Caco-2 (cell line): ENCODE data around the gene OR13J1. TPM values are rescaled to one million over a fixed set of nuclear protein-coding genes. Genes with fewer than 3 reads are reported as not detected.

ENCODE experiments used
- BruUV-seq: library from RNA; stranded (reverse); fragments of 400-500 nt; replicated peaks from 2 replicates; lab custom pipeline; 2021; lab: Mats Ljungman, UMichigan
- CTCF ChIA-PET: fragments of 300-600 bp; sonication (Branson Sonifier 250); formaldehyde crosslinking; loops from one replicate; lab custom pipeline; 2022; ENCODE audit warnings: antibody characterized with exemption; lab: Charles Lee
- POLR2A ChIA-PET: fragments of 300-600 bp; sonication (Branson Sonifier 250); formaldehyde crosslinking; loops from one replicate; lab custom pipeline; 2022; ENCODE audit warnings: antibody characterized with exemption; lab: Charles Lee
- DNase-seq, 2 experiments: peaks; one replicate each; pipeline versions ENCODE4 v3.0.0 to v3.0.0-alpha.2; 2020 to 2022
- H3K27me3 ChIP-seq: replicated peaks from 2 replicates; pipeline ENCODE4 v1.6.0; 2011; ENCODE audit warnings: low read length; ENCODE audit not compliant: control insufficient read depth, insufficient read depth
- H3K36me3 ChIP-seq: 2 replicates; pipeline ENCODE4 v1.5.1; 2011; ENCODE audit warnings: low read length; ENCODE audit not compliant: control insufficient read depth, insufficient read depth
- H3K4me1 ChIP-seq: fragments of 250-450 bp; sonication (Bioruptor Pico); 2 replicates; pipeline ENCODE4 v1.5.1; 2020; ENCODE audit warnings: mild to moderate bottlenecking
- H3K4me3 ChIP-seq: 2 replicates; pipeline ENCODE4 v1.5.1; 2011; ENCODE audit warnings: low read depth, mild to moderate bottlenecking, control low read depth, low read length
- H3K9me3 ChIP-seq: fragments of 250-450 bp; sonication (Bioruptor Pico); 2 replicates; pipeline ENCODE4 v1.5.1; 2020; ENCODE audit warnings: mild to moderate bottlenecking, moderate library complexity
- H3K27ac Mint-ChIP-seq: one replicate; pipeline ENCODE4 v1.8.0; 2022; ENCODE audit warnings: mixed read lengths; ENCODE audit not compliant: unreplicated experiment
- H3K27me3 Mint-ChIP-seq: one replicate; pipeline ENCODE4 v1.8.0; 2022; ENCODE audit warnings: mixed read lengths; ENCODE audit not compliant: insufficient read depth, unreplicated experiment
- H3K36me3 Mint-ChIP-seq: one replicate; pipeline ENCODE4 v1.8.0; 2022; ENCODE audit warnings: mild to moderate bottlenecking, mixed read lengths; ENCODE audit not compliant: insufficient read depth, unreplicated experiment
- H3K4me1 Mint-ChIP-seq: one replicate; pipeline ENCODE4 v1.8.0; 2022; ENCODE audit warnings: low read depth, mixed read lengths; ENCODE audit not compliant: unreplicated experiment
- H3K4me3 Mint-ChIP-seq: one replicate; pipeline ENCODE4 v1.8.0; 2022; ENCODE audit warnings: mild to moderate bottlenecking, moderate library complexity, mixed read lengths; ENCODE audit not compliant: unreplicated experiment
- H3K9me3 Mint-ChIP-seq: one replicate; pipeline ENCODE4 v1.8.0; 2022; ENCODE audit warnings: mixed read lengths; ENCODE audit not compliant: unreplicated experiment
- intact Hi-C: fragments of 100-400 bp; cut with micrococcal nuclease; formaldehyde crosslinking; loops from one replicate; pipeline ENCODE4 v1.10.0; 2022; ENCODE audit not compliant: unreplicated experiment
- total RNA-seq: library from RNA; stranded (reverse); gene quantifications from 2 replicates; pipeline ENCODE4 v1.2.3, GENCODE V29; 2022
- TF ChIP-seq, protein P1 (sequence below), 2 experiments: fragments of 200-600 bp in 1 of 2; IDR thresholded peaks; 1 replicate in 1 of 2; 2 replicates in 1 of 2; pipeline versions ENCODE4 v1.5.1 to v1.8.0; 2011 to 2022; ENCODE audit warnings: antibody characterized with exemption in 1 of 2, control low read depth in 1 of 2, inconsistent platforms in 1 of 2, low read depth in 1 of 2, low read length in 1 of 2, mild to moderate bottlenecking in 1 of 2, moderate library complexity in 1 of 2; ENCODE audit not compliant: insufficient read depth in 1 of 2, severe bottlenecking in 1 of 2, unreplicated experiment in 1 of 2

The OR13J1 gene
- total RNA-seq, 1 experiment from 2014 or later = not detected

DNA sequence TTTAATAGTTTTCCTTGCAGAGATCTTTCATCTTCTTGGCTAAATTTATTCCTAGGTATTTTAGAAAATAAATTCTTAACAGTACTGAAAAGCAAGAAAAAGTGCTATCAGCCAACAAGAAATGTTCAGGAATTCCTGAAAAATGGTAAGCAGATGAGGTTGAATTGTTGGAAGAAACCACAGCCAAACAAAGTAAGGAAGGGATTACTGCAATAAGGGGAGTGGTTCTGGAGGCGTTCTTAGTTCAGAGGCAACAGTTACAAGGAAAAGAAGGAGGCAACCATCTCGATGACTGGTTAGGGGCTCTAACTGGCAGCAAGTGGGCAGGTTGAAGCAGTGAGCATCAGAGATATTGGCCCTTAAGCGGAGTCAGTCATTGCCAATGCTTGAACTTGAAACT lies 12.8 kb upstream of the OR13J1 start:
- Mint-ChIP-seq H3K4me3 (no peak overlapping the region), H3K27ac (no peak overlapping the region), H3K9me3 (no peaks in the 10 kb centered on the region), H3K36me3 (no peaks in the 10 kb centered on the region), H3K27me3 (peaks cover 3% of the 10 kb centered on the region), H3K4me1 (no peaks in the 10 kb centered on the region)
- ChIA-PET POLR2A (interaction anchor here (0.8 kb wide), 1 partner anchor 57 kb away, joined by 5 read pairs; no protein-coding TSS in a partner anchor), CTCF (interaction anchor here (0.8 to 3.0 kb wide), 9 partner anchors 12 to 93 kb away, joined by 3 to 95 read pairs (median 7); partner anchors contain the start of genes FAM221B, OR13J1 and TMEM8B)
- no TSS peak for BruUV-seq
- no peaks in the 10 kb centered on the region for H3K4me1 ChIP-seq
- TF ChIP-seq, protein P1, sequence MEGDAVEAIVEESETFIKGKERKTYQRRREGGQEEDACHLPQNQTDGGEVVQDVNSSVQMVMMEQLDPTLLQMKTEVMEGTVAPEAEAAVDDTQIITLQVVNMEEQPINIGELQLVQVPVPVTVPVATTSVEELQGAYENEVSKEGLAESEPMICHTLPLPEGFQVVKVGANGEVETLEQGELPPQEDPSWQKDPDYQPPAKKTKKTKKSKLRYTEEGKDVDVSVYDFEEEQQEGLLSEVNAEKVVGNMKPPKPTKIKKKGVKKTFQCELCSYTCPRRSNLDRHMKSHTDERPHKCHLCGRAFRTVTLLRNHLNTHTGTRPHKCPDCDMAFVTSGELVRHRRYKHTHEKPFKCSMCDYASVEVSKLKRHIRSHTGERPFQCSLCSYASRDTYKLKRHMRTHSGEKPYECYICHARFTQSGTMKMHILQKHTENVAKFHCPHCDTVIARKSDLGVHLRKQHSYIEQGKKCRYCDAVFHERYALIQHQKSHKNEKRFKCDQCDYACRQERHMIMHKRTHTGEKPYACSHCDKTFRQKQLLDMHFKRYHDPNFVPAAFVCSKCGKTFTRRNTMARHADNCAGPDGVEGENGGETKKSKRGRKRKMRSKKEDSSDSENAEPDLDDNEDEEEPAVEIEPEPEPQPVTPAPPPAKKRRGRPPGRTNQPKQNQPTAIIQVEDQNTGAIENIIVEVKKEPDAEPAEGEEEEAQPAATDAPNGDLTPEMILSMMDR (IDR thresholded peaks at IDR 0.05; ENCODE audit: insufficient read depth in 1 of 2, low read depth in 1 of 2, low read length in 1 of 2, severe bottlenecking in 1 of 2, unreplicated experiment in 1 of 2) = no peak
- no peaks in the 10 kb centered on the region for H3K9me3 ChIP-seq
- no peaks in the 10 kb centered on the region for H3K36me3 ChIP-seq
- DNase-seq = no peak
- H3K4me3 ChIP-seq = no peak overlapping the region
- H3K27me3 ChIP-seq = no peaks in the 10 kb centered on the region
- intact Hi-C loops = loop anchor here (1.0 to 5.0 kb wide), 3 partner anchors 57 to 236 kb away; no protein-coding TSS in a partner anchor

- CTCF ChIA-PET = interaction anchor here (0.7 to 3.0 kb wide), 22 partner anchors 9 to 308 kb away, joined by 3 to 95 read pairs (median 4); partner anchors contain the start of genes CLTA, FAM221B, HINT2 and OR13J1
- Histone ChIP-seq H3K4me1 (no peaks in the 10 kb centered on the region), H3K9me3 (no peaks in the 10 kb centered on the region), H3K4me3 (no peak overlapping the region), H3K36me3 (no peaks in the 10 kb centered on the region), H3K27me3 (no peaks in the 10 kb centered on the region)
- Mint-ChIP-seq H3K27me3 (peaks cover 4% of the 10 kb centered on the region), H3K27ac (no peak overlapping the region), H3K4me1 (no peaks in the 10 kb centered on the region), H3K4me3 (no peak overlapping the region), H3K9me3 (peaks cover 4% of the 10 kb centered on the region), H3K36me3 (no peaks in the 10 kb centered on the region)
- no TSS peak for BruUV-seq
- TF ChIP-seq, protein P1 (IDR thresholded peaks at IDR 0.05; ENCODE audit: insufficient read depth in 1 of 2, low read depth in 1 of 2, low read length in 1 of 2, severe bottlenecking in 1 of 2, unreplicated experiment in 1 of 2) = peak; percentile 93 to 97
- DNase-seq = peak; percentile 76 to 86
- POLR2A ChIA-PET = interaction anchor here (0.5 to 0.8 kb wide), 2 partner anchors 56 to 92 kb away, joined by 4 to 5 read pairs; no protein-coding TSS in a partner anchor
- intact Hi-C loops = loop anchor here (1.0 to 5.0 kb wide), 3 partner anchors 56 to 235 kb away; no protein-coding TSS in a partner anchor
These were observed 12.2 kb upstream of the OR13J1 start for GRCh38 chr9:35882263-35882848.

- Mint-ChIP-seq H3K4me3 (no peak overlapping the region), H3K36me3 (no peaks in the 10 kb centered on the region), H3K27ac (no peak overlapping the region), H3K27me3 (peaks cover 8% of the 10 kb centered on the region), H3K4me1 (no peaks in the 10 kb centered on the region), H3K9me3 (peaks cover 7% of the 10 kb centered on the region)
- Histone ChIP-seq H3K36me3 (no peaks in the 10 kb centered on the region), H3K4me3 (no peak overlapping the region), H3K9me3 (peaks cover 10% of the 10 kb centered on the region; the same call in 1 of the 2 replicates), H3K27me3 (no peaks in the 10 kb centered on the region), H3K4me1 (no peaks in the 10 kb centered on the region)
- no TSS peak for BruUV-seq
- ChIA-PET POLR2A (no interaction called here), CTCF (no interaction called here)
- intact Hi-C loops = no loop called here
- TF ChIP-seq, protein P1 (IDR thresholded peaks at IDR 0.05; ENCODE audit: insufficient read depth in 1 of 2, low read depth in 1 of 2, low read length in 1 of 2, severe bottlenecking in 1 of 2, unreplicated experiment in 1 of 2) = no peak
- DNase-seq = no peak
These were observed 2.3 kb upstream of the OR13J1 start for GRCh38 chr9:35872505-35872904.
